Esophagus squamous epithelium (tissue), 5 donors: ENCODE results near the gene TMSB15B. TPM values are rescaled to one million over a fixed set of nuclear protein-coding genes. Genes with fewer than 3 reads are reported as not detected.
"Not testable (repeated sequence)": the region's sequence is repeated elsewhere in the genome, so short reads cannot be mapped to it uniquely, and the experiment has no call there.

ENCODE experiments used
- DNase-seq: peaks from one replicate; lab custom pipeline; 2025; lab: John Stamatoyannopoulos, UW
- H3K27ac ChIP-seq, 4 donors: fragments of 200-600 bp; sonication (generic); one replicate each; pipeline ENCODE4 v1.5.1; 2016 to 2019; ENCODE audit warnings: mild to moderate bottlenecking in 1 of 4
- H3K27me3 ChIP-seq, 4 donors: fragments of 200-600 bp; sonication (generic); 1 replicate in 3 of 4; 2 replicates in 1 of 4; pipeline versions ENCODE4 v1.5.1 to v1.6.0; 2017 to 2021; ENCODE audit warnings: antibody characterized with exemption in 1 of 4
- H3K36me3 ChIP-seq, 3 donors: fragments of 200-600 bp; sonication (generic); one replicate each; pipeline ENCODE4 v1.5.1; 2016 to 2019
- H3K4me1 ChIP-seq, 3 donors: fragments of 200-600 bp; sonication (generic); one replicate each; pipeline ENCODE4 v1.5.1; 2017 to 2019
- H3K4me3 ChIP-seq, 4 donors: fragments of 200-600 bp; sonication (generic); 1 replicate in 3 of 4; 2 replicates in 1 of 4; pipeline ENCODE4 v1.5.1; 2016 to 2019; ENCODE audit warnings: mild to moderate bottlenecking in 2 of 4, moderate library complexity in 1 of 4
- H3K9me3 ChIP-seq, 3 donors: fragments of 200-600 bp; sonication (generic); one replicate each; pipeline ENCODE4 v1.5.1; 2016 to 2019
- POLR2A ChIP-seq, 4 donors: fragments of 450-650 bp; IDR thresholded peaks; one replicate each; pipeline ENCODE4 v1.6.1; 2017; ENCODE audit warnings: antibody characterized with exemption in 4 of 4, mild to moderate bottlenecking in 4 of 4, moderate library complexity in 3 of 4
- WGBS, 2 donors: methylation state at CpG; one replicate each; pipeline ENCODE4 v1.1.5; 2018; 5-methylcytosine and 5-hydroxymethylcytosine counted together
- intact Hi-C: fragments of 100-400 bp; cut with DNase I; formaldehyde crosslinking; loops from one replicate; pipeline ENCODE4 v1.15.0; 2022
- total RNA-seq, 4 donors: library from RNA; depleted of rRNA; stranded (reverse); fragments of >200 nt; gene quantifications; one replicate each; pipeline ENCODE4 v1.1.0, GENCODE V29; 2016
- TF ChIP-seq, protein P1 (sequence below), 6 experiments: fragments of 450-650 bp in 4 of 6; fragments of 200-600 bp in 2 of 6; sonication (generic) in 2 of 6; IDR thresholded peaks; one replicate each; pipeline ENCODE4 v1.5.1; 2016 to 2019; ENCODE audit warnings: antibody characterized with exemption in 6 of 6, mild to moderate bottlenecking in 4 of 6, moderate library complexity in 4 of 6
- donor health status: DM: yes; HTN: yes; CAD: no.

TMSB15B gene
- total RNA-seq, 4 donors from 2014 or later = 0.15 to 2.1 (median 1.0) TPM

DNA sequence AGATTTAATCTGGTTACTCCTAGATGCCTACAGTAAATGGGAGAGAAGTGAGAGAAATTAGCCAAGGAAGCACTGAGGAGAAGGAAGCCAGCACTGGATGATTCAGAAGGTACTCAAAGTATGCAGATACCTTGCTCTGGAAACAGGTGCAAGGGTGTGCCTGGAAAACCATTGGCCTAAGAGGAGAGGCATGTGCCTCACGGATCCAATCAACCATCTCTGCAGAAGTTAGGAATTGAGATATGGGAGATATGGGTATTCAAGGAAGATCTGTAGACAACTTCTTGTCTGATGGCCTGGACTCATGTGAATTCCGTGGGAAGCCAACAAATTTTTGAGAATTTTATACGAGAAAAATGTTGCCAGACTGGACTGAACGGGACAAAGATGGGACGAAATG is 46.4 kb downstream of the TMSB15B start:
- Histone ChIP-seq H3K4me1 (no peaks in the 10 kb centered on the region), H3K27me3 (no peaks in the 10 kb centered on the region), H3K27ac (no peak overlapping the region), H3K36me3 (no peaks in the 10 kb centered on the region), H3K9me3 (no peaks in the 10 kb centered on the region), H3K4me3 (no peak overlapping the region)
- intact Hi-C loops = no loop called here
- TF ChIP-seq, protein P1, sequence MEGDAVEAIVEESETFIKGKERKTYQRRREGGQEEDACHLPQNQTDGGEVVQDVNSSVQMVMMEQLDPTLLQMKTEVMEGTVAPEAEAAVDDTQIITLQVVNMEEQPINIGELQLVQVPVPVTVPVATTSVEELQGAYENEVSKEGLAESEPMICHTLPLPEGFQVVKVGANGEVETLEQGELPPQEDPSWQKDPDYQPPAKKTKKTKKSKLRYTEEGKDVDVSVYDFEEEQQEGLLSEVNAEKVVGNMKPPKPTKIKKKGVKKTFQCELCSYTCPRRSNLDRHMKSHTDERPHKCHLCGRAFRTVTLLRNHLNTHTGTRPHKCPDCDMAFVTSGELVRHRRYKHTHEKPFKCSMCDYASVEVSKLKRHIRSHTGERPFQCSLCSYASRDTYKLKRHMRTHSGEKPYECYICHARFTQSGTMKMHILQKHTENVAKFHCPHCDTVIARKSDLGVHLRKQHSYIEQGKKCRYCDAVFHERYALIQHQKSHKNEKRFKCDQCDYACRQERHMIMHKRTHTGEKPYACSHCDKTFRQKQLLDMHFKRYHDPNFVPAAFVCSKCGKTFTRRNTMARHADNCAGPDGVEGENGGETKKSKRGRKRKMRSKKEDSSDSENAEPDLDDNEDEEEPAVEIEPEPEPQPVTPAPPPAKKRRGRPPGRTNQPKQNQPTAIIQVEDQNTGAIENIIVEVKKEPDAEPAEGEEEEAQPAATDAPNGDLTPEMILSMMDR (IDR thresholded peaks at IDR 0.05) = no peak
- no peak for TF ChIP-seq POLR2A (IDR thresholded peaks at IDR 0.05)
- DNase-seq = no peak
- WGBS, 2 donors = 64 to 76% methylated on average over 5 of the region's 5 CpGs

DNA sequence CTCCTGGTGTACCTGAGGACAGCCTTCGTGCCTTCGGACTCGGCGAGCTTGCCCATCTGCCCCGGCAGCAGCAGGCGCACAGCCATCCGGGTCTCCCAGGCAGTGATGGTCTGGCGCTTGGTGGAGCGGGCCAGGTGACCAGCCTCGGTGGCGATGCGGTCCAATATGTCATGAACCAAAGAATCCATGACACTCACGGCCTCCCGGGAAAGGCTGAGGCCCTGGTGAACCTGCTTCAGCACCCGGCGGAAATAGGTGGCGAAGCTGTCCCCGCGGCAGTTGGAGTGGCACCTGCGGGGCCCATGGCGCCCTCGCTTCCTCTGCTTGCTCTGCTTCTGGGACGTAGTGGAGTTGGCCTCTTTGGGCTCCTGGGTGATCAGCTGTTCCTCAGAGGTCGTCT is 50.7 kb downstream of the TMSB15B start:
- TF ChIP-seq POLR2A (IDR thresholded peaks at IDR 0.05) = no peak
- TF ChIP-seq, protein P1 (IDR thresholded peaks at IDR 0.05) = no peak
- DNase-seq = no peak
- WGBS, 2 donors = 55% methylated on average over 2 of the region's 24 CpGs; no CpG with 5 or more reads in 1 of the 2 donors

DNA sequence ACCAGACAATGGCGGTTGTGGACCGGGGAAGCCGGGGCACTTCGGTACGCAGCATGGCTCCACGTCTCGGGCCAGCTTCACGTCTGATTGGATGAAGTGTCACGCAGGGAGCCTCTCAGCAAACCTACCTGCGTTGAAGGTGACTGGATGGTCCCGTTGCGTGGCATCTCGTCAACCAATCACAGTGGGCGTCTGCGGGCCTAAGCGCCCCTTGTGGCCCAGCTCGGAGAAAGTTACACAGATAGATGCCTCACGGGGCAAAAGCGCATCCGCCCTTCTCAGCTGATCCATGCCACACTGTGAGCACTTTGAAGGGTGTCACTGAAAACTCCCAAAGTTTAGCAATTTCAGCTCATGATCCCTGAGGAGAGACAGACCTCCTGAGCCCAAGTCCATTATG is 51.2 kb downstream of the TMSB15B start, which contains the start of gene H2BW1:
Gene H2BW1, minus strand, starts transcription at position 103 of the 400 bp plus-strand sequence. CDS start 132 bp downstream, outside the sequence.
- no peaks in the 10 kb centered on the region for H3K27me3 ChIP-seq
- WGBS, 2 donors = 88% methylated on average over 20 of the region's 20 CpGs; no CpG with 5 or more reads in 1 of the 2 donors
- no peak for DNase-seq
- TF ChIP-seq, protein P1 (IDR thresholded peaks at IDR 0.05) = no peak
- no peak for TF ChIP-seq POLR2A (IDR thresholded peaks at IDR 0.05)
- H3K9me3 ChIP-seq = no peaks in the 10 kb centered on the region
- intact Hi-C loops = no loop called here
- no peak within 1 kb of the TSS for H3K4me3 ChIP-seq
- no peaks in the 10 kb centered on the region for H3K4me1 ChIP-seq
- no peak within 1 kb of the TSS for H3K27ac ChIP-seq
- H3K36me3 ChIP-seq = no peaks in the 10 kb centered on the region

More for the DNA sequence above, 50.7 kb downstream of the TMSB15B start:
- H3K36me3 ChIP-seq = no peaks in the 10 kb centered on the region
- H3K4me1 ChIP-seq = no peaks in the 10 kb centered on the region
- H3K4me3 ChIP-seq = no peak overlapping the region
- no peak overlapping the region for H3K27ac ChIP-seq
- intact Hi-C loops = no loop called here
- no peaks in the 10 kb centered on the region for H3K9me3 ChIP-seq
- H3K27me3 ChIP-seq = no peaks in the 10 kb centered on the region

- H3K9me3 ChIP-seq, DNase-seq, H3K27ac ChIP-seq, H3K4me1 ChIP-seq, H3K4me3 ChIP-seq, intact Hi-C loops, H3K27me3 ChIP-seq, H3K36me3 ChIP-seq: not testable (repeated sequence)
- 34 to 45% methylated on average over 6 to 8 of the region's 8 CpGs for WGBS, 2 donors
These were observed 53.1 kb downstream of the TMSB15B start for GRCh38 chrX:104015576-104015975.

Other genes with a start within 250 kb of the TMSB15B start
- 1 to 10 TPM in 2 of 4 donors, under 1 TPM in 2; 0.19 to 6.2 (median 3.1) TPM for gene PLP1, start 185.8 kb upstream of the TMSB15B start, total RNA-seq
- 1 to 10 TPM in 1 of 4 donors, under 1 TPM in 2, not detected in 1; 0.23 to 3.8 (median 0.35) TPM for gene RAB9B, start 130.4 kb upstream of the TMSB15B start, total RNA-seq
- not detected for gene H2BW1, start 51.1 kb downstream of the TMSB15B start, total RNA-seq
- gene H2BW2, start 77.3 kb downstream of the TMSB15B start, total RNA-seq = not detected
- gene TMSB15C, start 113.6 kb downstream of the TMSB15B start, total RNA-seq = 1 to 10 TPM in 1 of 4 donors, under 1 TPM in 3; 0.35 to 1.7 (median 0.63) TPM
- gene ZCCHC18, start 149.9 kb downstream of the TMSB15B start, total RNA-seq = 1 to 10 TPM in 1 of 4 donors, under 1 TPM in 2, not detected in 1; 0.22 to 2.3 (median 0.73) TPM
- 10 to 100 TPM in 1 of 4 donors, 1 to 10 TPM in 3; 1.7 to 19.5 (median 5.0) TPM for gene SLC25A53, start 194.4 kb downstream of the TMSB15B start, total RNA-seq
- 10 to 100 TPM in 3 of 4 donors, 1 to 10 TPM in 1; 9.5 to 16.6 (median 15.1) TPM for gene FAM199X, start 203.8 kb downstream of the TMSB15B start, total RNA-seq